SK-N-SH (cell line): ENCODE data around the gene ADAMTSL5. TPM values are rescaled to one million over a fixed set of nuclear protein-coding genes. Genes with fewer than 3 reads are reported as not detected.

ENCODE experiments used
- CTCF ChIA-PET: fragments of 300-600, 350-600 bp; formaldehyde crosslinking; extraction: SDS; loops from one replicate; lab custom pipeline; 2021; lab: Yijun Ruan, JAX
- POLR2A ChIA-PET: fragments of 350-600 bp; sonication (Branson Sonifier 250); formaldehyde crosslinking; extraction: SDS; loops from one replicate; lab custom pipeline; 2020; ENCODE audit warnings: antibody characterized with exemption, inconsistent platforms; lab: Yijun Ruan, JAX
- DNase-seq: peaks from one replicate; pipeline ENCODE4 v3.0.0; 2012
- H2AFZ ChIP-seq: fragments of 200-600 bp; sonication (generic); 2 replicates; pipeline ENCODE4 v1.8.1; 2016; ENCODE audit warnings: antibody characterized with exemption, mild to moderate bottlenecking, low read depth
- H3F3A ChIP-seq: fragments of 200-600 bp; sonication (generic); replicated peaks from 2 replicates; pipeline ENCODE3; 2016; ENCODE audit warnings: antibody characterized with exemption, mild to moderate bottlenecking; ENCODE audit not compliant: insufficient read depth
- H3K27ac ChIP-seq, 2 experiments: fragments of 200-500 bp in 1 of 2; fragments of 200-600 bp in 1 of 2; sonication (Bioruptor generic) in 1 of 2; sonication (generic), shearing (Covaris generic) in 1 of 2; 2 replicates each; pipeline versions ENCODE4 v1.5.1 to v1.6.1; 2014 to 2016; ENCODE audit warnings: low read depth in 2 of 2, inconsistent platforms in 1 of 2, low read length in 1 of 2, mild to moderate bottlenecking in 1 of 2, mixed read lengths in 1 of 2
- H3K27me3 ChIP-seq: fragments of 200-600 bp; sonication (generic), shearing (Covaris generic); 2 replicates; pipeline ENCODE4 v1.6.1; 2016; ENCODE audit warnings: mixed run types; ENCODE audit not compliant: insufficient read depth
- H3K36me3 ChIP-seq, 2 experiments: fragments of 200-500 bp in 1 of 2; fragments of 200-600 bp in 1 of 2; sonication (Bioruptor generic) in 1 of 2; sonication (generic) in 1 of 2; replicated peaks in 1 of 2; 2 replicates each; pipeline versions ENCODE3 to v1.5.1; 2014 to 2016; ENCODE audit warnings: low read length in 1 of 2, mild to moderate bottlenecking in 1 of 2; ENCODE audit not compliant: insufficient read depth in 2 of 2, control insufficient read depth in 1 of 2
- H3K4me1 ChIP-seq, 2 experiments: fragments of 200-500 bp in 1 of 2; fragments of 200-600 bp in 1 of 2; sonication (Bioruptor generic) in 1 of 2; sonication (generic), shearing (Covaris generic) in 1 of 2; 2 replicates each; pipeline versions ENCODE4 v1.5.1 to v1.6.1; 2014 to 2016; ENCODE audit warnings: low read depth in 1 of 2, low read length in 1 of 2, mixed run types in 1 of 2; ENCODE audit not compliant: insufficient read depth in 2 of 2, control insufficient read depth in 1 of 2
- H3K4me2 ChIP-seq: fragments of 200-600 bp; sonication (generic), shearing (Covaris generic); 2 replicates; pipeline ENCODE4 v1.6.1; 2017; ENCODE audit warnings: mixed run types
- H3K4me3 ChIP-seq, 2 experiments: fragments of 200-500 bp in 1 of 2; fragments of 200-600 bp in 1 of 2; sonication (Bioruptor generic) in 1 of 2; sonication (generic), shearing (Covaris generic) in 1 of 2; 2 replicates each; pipeline versions ENCODE4 v1.5.1 to v1.8.1; 2014 to 2016; ENCODE audit warnings: low read depth in 2 of 2, inconsistent platforms in 1 of 2, low read length in 1 of 2, mild to moderate bottlenecking in 1 of 2, mixed read lengths in 1 of 2, moderate library complexity in 1 of 2
- H3K79me2 ChIP-seq: fragments of 200-600 bp; sonication (generic); 2 replicates; pipeline ENCODE4 v1.8.1; 2017; ENCODE audit warnings: mild to moderate bottlenecking; ENCODE audit not compliant: insufficient read depth
- H3K9ac ChIP-seq: fragments of 200-600 bp; sonication (generic); 2 replicates; pipeline ENCODE4 v1.6.1; 2017; ENCODE audit warnings: mixed run types
- H3K9me2 ChIP-seq: fragments of 200-600 bp; sonication (generic); 2 replicates; pipeline ENCODE4 v1.6.1; 2017; ENCODE audit warnings: mixed run types
- H3K9me3 ChIP-seq: fragments of 200-600 bp; sonication (generic); 2 replicates; pipeline ENCODE4 v1.6.1; 2017; ENCODE audit warnings: mixed run types, mild to moderate bottlenecking, moderate library complexity
- H4K20me1 ChIP-seq: fragments of 200-600 bp; sonication (generic); 2 replicates; pipeline ENCODE4 v1.6.1; 2017; ENCODE audit warnings: mild to moderate bottlenecking, mixed run types; ENCODE audit not compliant: insufficient read depth
- EP300 ChIP-seq, 2 experiments: IDR thresholded peaks; 2 replicates each; pipeline versions ENCODE4 v1.4.0 to v1.6.1; 2012; ENCODE audit warnings: borderline replicate concordance in 1 of 2, low read depth in 1 of 2, low read length in 1 of 2
- JUND ChIP-seq: IDR thresholded peaks from 2 replicates; pipeline ENCODE4 v1.4.0; 2012
- MAX ChIP-seq: IDR thresholded peaks from 2 replicates; pipeline ENCODE4 v1.4.0; 2012; ENCODE audit warnings: low read depth
- MXI1 ChIP-seq: IDR thresholded peaks from 2 replicates; pipeline ENCODE4 v1.6.1; 2012; ENCODE audit warnings: mild to moderate bottlenecking, low read depth, low read length, improper control_type of control experiment
- PBX3 ChIP-seq: IDR thresholded peaks from 2 replicates; pipeline ENCODE4; 2012
- POLR2AphosphoS5 ChIP-seq: IDR thresholded peaks from 2 replicates; pipeline ENCODE4 v1.6.1; 2012; ENCODE audit warnings: low read depth, low read length
- RCOR1 ChIP-seq: fragments of 150-350 bp; IDR thresholded peaks from 2 replicates; pipeline ENCODE4 v1.6.1; 2017; ENCODE audit warnings: antibody characterized with exemption, low read length
- RFX5 ChIP-seq: IDR thresholded peaks from 2 replicates; pipeline ENCODE4 v1.6.1; 2012; ENCODE audit warnings: mild to moderate bottlenecking, improper control_type of control experiment, low read length
- TAF1 ChIP-seq: IDR thresholded peaks from 2 replicates; pipeline ENCODE4 v1.6.1; 2012; ENCODE audit warnings: low read depth, mild to moderate bottlenecking, low read length, moderate library complexity, borderline replicate concordance
- TCF12 ChIP-seq: IDR thresholded peaks from 2 replicates; pipeline ENCODE4 v1.4.0; 2012
- USF2 ChIP-seq: fragments of 150-350 bp; IDR thresholded peaks from 2 replicates; pipeline ENCODE4 v1.6.1; 2017; ENCODE audit warnings: antibody characterized with exemption, low read length, low read depth, borderline replicate concordance
- WGBS: methylation state at CpG from one replicate; pipeline ENCODE4 v1.1.6; 2017; ENCODE audit warnings: low lambda C conversion rate; 5-methylcytosine and 5-hydroxymethylcytosine counted together
- polyA plus RNA-seq, 3 experiments: library from polyadenylated mRNA; depleted of rRNA; stranded (reverse); fragments of >200 nt; gene quantifications; 2 replicates each; pipeline ENCODE4 v1.2.3, GENCODE V29; 2012

ADAMTSL5 gene
- polyA plus RNA-seq, 1 of the 3 experiments (the other 2 are of a cell fraction), result 5.7 TPM

DNA sequence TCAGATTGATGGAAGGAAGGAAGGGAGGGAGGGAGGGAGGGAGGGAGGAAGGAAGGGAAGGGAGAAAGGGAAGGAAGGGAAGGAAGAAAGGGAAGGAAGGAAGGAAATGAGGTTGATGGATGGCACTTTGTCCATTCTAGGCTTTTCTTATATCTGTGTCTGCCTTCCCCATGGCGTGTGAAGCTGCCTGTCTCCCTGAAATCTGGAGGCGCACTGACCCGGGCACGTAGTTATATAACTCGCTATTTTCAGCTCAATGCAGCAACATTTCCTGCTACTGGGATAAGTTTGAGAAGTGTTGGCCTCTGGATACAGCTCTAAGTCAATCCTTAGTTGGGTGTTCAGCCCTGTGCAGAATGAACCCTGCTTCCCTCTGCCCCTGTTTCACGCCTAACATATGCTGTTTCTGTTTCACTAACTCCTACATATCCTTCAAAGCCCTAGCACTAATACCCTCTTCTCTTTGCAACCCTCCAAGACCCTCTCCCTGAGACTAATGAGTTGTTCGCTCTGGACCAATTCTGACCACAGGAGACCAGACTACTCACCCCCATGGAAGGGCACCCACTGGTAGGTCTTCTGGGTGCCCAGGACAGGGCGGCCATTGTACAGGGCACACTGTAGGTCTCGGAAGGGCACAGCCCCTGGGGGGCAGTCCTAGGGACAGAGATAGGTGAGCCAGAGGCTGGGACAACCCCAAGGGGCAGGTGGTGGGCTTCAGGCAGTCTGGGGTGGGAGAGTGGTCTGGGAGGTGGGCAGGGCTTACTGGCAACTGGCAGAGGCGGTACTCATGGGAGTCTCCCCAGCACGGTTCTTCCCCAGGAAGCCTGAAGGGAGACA lies 3.0 kb downstream of the ADAMTSL5 start:
- no peaks in the 10 kb centered on the region for H3K9me3 ChIP-seq
- H3K79me2 ChIP-seq, result no peaks in the 10 kb centered on the region
- no peaks in the 10 kb centered on the region for H3K27me3 ChIP-seq
- no peak overlapping the region for H3K9ac ChIP-seq
- CTCF ChIA-PET, result interaction anchor here (2.2 kb wide), 1 partner anchor 36 kb away, joined by 11 read pairs; no protein-coding TSS in a partner anchor
- POLR2A ChIA-PET, result no interaction called here
- no peak overlapping the region for H3K27ac ChIP-seq
- peaks cover 20% of the 10 kb centered on the region for H3F3A ChIP-seq
- peaks cover 0 to 8% of the 10 kb centered on the region in 2 experiments; a peak in 1 of 4 replicates for H3K4me1 ChIP-seq
- WGBS, result 60% methylated on average over 10 of the region's 11 CpGs
- no peak overlapping the region for H2AFZ ChIP-seq
- H3K4me2 ChIP-seq, result no peak overlapping the region
- no peaks in the 10 kb centered on the region for H3K36me3 ChIP-seq
- H3K4me3 ChIP-seq, result no peak overlapping the region
- DNase-seq, result no peak
- no peaks in the 10 kb centered on the region for H4K20me1 ChIP-seq
- no peak for TF ChIP-seq TCF12
- TF ChIP-seq PBX3, result no peak
- no peak for TF ChIP-seq MXI1
- no peak for TF ChIP-seq RFX5
- no peak for TF ChIP-seq JUND
- TF ChIP-seq RCOR1, result no peak
- TF ChIP-seq POLR2AphosphoS5, result no peak
- no peak for TF ChIP-seq MAX
- TF ChIP-seq USF2, result no peak
- no peak for TF ChIP-seq EP300 (IDR thresholded peaks at IDR 0.05; ENCODE audit: borderline replicate concordance in 1 of 2, low read depth in 1 of 2, low read length in 1 of 2)
- H3K9me2 ChIP-seq, result no peaks in the 10 kb centered on the region

DNA sequence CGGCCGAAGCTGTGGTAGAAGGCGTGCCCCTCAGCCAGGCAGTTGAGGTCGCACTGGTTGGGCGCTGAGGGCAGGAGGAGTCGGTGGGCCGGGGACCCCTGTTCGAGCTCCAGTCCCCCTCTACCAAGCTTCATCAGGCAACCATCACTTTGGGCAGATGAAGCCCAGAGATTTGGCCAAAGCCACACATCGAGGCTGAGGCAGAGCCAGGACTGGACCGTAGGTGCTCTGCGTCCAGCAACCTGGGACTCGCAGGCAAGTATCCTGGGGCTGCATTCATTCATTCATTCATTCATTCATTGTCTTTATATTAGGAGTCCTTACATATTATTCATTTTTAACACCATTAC lies 4.3 kb downstream of the ADAMTSL5 start:
- ChIA-PET POLR2A (no interaction called here), CTCF (interaction anchor here (1.1 to 2.2 kb wide), 2 partner anchors 38 to 83 kb away, joined by 3 to 11 read pairs; no protein-coding TSS in a partner anchor)
- Histone ChIP-seq H3K9me2 (no peaks in the 10 kb centered on the region), H3K36me3 (no peaks in the 10 kb centered on the region), H3K4me2 (no peak overlapping the region; the same call in 1 of the 2 replicates), H3K79me2 (no peaks in the 10 kb centered on the region), H3K9me3 (no peaks in the 10 kb centered on the region), H4K20me1 (no peaks in the 10 kb centered on the region), H3K4me1 (peaks cover 0 to 11% of the 10 kb centered on the region in 2 experiments; a peak in 1 of 4 replicates), H3K4me3 (peak overlapping the region in 1 of 2 experiments; percentile 35; a peak in 2 of 4 replicates), H2AFZ (no peak overlapping the region), H3K27ac (peak overlapping the region in 1 of 2 experiments; percentile 8; a peak in 1 of 4 replicates), H3K27me3 (no peaks in the 10 kb centered on the region), H3K9ac (no peak overlapping the region), H3F3A (peaks cover 13% of the 10 kb centered on the region)
- WGBS, result 24% methylated on average over 6 of the region's 12 CpGs
- TF ChIP-seq TAF1, result 0 out of 2 replicates have a peak, but pooled peaks have one; percentile 4
- no peak for TF ChIP-seq MAX
- DNase-seq, result no peak
